GM12874 (cell line): ENCODE results near the gene FOXP1.

Experiments
- CTCF ChIP-seq: IDR thresholded peaks from 2 replicates; pipeline ENCODE4 v1.5.1; 2011; ENCODE audit warnings: low read depth, mild to moderate bottlenecking, control low read depth, low read length, moderate library complexity; ENCODE audit not compliant: insufficient read depth

FOXP1 gene

GRCh38 chr3:71086777-71087142, 496.8 kb downstream of the FOXP1 start:
- TF ChIP-seq CTCF = no peak

- no peak for TF ChIP-seq CTCF
Measured at GRCh38 chr3:71083726-71084131, 499.8 kb downstream of the FOXP1 start.

- no peak for TF ChIP-seq CTCF
Measured at GRCh38 chr3:71082833-71083232, 500.7 kb downstream of the FOXP1 start.

GRCh38 chr3:71080517-71081083, 502.9 kb downstream of the FOXP1 start:
- no peak for TF ChIP-seq CTCF

GRCh38 chr3:71078723-71079525, 504.6 kb downstream of the FOXP1 start:
- no peak for TF ChIP-seq CTCF

GRCh38 chr3:71078199-71078598, 505.3 kb downstream of the FOXP1 start:
- no peak for TF ChIP-seq CTCF

GRCh38 chr3:71077070-71077469, 506.5 kb downstream of the FOXP1 start:
- TF ChIP-seq CTCF = no peak
